ENCODE results near the gene SOCS1.

The SOCS1 gene

GRCh38 chr16:11289202-11289601 is 33.2 kb upstream of the SOCS1 start:
- DNase-seq (ENCODE audit: low read depth in 1 of 2, low spot score in 1 of 2) = no peak

GRCh38 chr16:11285842-11286241 is 29.8 kb upstream of the SOCS1 start:
- DNase-seq (ENCODE audit: low read depth in 1 of 2, low spot score in 1 of 2) = no peak

DNA sequence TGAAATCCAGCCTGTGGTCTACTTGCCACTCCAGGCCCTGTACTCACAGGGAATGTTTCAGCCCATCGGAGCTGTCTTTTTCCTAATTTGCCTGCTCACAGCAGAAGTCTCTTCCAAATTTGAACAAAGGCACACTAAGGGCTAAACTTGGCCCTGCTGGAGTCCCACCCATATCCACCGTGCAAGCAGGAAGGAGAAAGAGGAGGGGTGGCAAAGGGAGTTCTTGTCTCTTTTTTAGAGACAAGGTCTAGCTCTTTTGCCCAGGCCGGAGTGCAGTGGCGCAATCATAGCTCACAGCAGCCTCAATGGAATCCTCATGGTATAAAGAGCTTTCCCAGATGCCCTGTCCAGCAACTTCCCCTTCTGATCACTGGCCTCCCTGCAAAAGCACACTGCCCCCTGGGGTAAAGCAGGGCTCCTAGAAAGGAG is 27.8 kb upstream of the SOCS1 start:
- no peak for DNase-seq (ENCODE audit: low read depth in 1 of 2, low spot score in 1 of 2)

DNA sequence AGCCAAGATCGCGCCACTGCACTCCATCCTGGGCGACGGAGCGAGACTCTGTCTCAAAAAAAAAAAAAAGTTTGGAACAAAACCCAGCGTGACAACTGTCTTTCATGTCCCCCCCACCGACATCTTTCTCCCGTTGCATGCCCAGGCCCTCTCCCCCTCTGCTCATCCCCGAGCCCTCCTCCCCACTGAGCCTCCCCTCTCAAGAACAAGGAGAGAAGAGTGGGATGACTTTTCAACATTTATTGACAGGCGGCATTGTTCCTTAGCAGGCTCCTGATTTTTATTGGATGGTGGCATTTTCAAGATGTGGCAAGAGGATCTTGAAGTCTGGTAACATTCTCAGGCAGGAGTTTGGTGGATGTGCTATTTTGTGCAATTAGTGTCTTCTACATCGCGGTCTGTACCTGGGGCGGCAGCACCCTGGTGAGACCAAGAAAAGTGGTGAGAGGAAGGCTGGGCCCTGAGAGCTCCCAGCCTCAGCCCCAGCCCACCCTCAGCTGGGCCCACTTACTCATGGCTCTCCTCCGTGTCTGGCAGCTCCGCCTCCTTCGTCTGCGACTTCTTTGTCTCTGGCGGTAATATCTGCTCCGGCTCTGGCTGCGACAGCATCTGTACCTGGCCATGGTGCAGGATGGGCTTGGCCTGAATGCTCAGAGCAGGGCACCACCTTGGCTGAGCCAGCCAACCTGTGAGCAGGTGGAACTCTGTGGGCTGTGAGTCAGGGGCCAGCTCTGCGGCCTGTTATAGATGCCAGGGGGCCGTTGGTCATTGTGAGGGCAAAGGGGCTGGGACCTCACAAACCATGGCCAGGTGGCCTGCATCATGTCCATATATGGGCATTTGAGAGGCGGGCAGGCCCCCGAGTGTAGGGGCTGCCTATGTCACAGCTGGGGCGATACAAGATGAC is 24.9 kb upstream of the SOCS1 start, which contains the start of gene PRM1:
Gene PRM1, minus strand, starts transcription at position 715 of the 907 bp plus-strand sequence. Its CDS starts 92 bp downstream, at position 623.
- DNase-seq (ENCODE audit: low read depth in 1 of 2, low spot score in 1 of 2) = no peak

GRCh38 chr16:11278681-11279628 is 23.0 kb upstream of the SOCS1 start:
- no peak for DNase-seq (ENCODE audit: low read depth in 1 of 2, low spot score in 1 of 2)

DNA sequence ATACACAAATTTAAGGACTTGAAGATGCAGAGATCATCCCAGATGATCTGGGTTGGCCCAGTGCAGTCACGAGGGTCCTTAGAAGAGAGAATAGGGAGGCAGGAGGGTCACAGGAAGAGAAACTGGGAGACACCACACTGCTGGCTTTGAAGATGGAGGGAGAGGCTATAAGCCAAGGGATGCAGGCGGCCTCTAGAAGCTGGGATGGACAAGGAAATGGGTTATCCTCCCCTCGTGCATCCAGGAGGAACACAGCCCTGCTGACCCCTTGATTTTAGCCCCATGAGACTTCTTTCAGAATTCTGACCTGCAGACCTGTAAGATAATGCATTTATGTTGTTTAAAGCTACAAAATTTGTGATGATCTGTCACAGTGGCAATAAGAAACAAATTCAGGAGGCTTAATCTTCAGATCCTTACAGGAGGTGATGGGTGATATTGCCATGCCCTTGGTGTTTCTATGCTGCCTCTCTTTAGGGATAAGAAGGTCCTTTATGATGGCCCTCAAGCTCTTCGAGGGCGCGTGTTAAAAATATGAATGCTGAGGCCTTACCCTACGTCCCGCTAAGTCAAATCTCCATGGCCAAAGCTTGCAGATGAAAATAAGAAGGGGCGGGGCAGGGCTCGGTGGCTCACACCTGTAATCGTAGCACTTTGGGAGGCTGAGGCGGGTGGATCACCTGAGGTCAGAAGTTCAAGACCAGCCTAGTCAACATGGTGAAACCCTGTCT is 21.8 kb upstream of the SOCS1 start:
- no peak for DNase-seq (ENCODE audit: low read depth in 1 of 2, low spot score in 1 of 2)

DNA sequence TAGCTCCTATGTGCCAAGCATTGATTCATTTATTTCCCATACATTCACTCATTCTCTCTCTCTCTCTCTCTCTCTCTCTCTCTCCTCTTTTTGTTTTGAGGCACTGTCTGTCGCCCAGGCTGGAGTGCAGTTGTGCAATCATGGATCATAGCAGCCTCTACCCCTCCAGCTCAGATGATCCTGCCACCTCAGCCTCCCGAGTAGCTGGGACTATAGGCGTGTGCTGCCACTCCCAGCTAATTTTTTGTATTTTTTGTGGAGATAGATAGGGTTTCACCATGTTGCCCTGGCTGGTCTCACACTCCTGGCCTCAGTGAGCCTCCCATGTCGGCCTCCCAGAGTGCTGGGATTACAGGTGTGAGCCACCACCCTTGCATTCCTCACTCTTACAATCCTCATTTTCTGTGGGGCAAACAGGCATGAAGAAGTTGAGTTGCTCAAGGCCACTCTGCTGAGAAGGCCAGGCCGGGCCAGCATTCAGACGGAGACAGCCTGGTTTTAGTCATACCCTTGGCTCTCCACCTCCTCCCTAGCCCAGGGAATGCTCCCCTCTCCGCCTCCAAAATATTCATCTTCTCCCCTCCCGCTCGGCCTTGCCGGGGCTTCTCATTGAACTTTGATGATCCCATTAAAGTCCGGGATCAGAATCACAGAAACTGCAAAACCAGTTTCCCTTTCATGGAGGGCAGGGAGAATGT is 21.0 kb upstream of the SOCS1 start:
- no peak for DNase-seq (ENCODE audit: low read depth in 1 of 2, low spot score in 1 of 2)

DNA sequence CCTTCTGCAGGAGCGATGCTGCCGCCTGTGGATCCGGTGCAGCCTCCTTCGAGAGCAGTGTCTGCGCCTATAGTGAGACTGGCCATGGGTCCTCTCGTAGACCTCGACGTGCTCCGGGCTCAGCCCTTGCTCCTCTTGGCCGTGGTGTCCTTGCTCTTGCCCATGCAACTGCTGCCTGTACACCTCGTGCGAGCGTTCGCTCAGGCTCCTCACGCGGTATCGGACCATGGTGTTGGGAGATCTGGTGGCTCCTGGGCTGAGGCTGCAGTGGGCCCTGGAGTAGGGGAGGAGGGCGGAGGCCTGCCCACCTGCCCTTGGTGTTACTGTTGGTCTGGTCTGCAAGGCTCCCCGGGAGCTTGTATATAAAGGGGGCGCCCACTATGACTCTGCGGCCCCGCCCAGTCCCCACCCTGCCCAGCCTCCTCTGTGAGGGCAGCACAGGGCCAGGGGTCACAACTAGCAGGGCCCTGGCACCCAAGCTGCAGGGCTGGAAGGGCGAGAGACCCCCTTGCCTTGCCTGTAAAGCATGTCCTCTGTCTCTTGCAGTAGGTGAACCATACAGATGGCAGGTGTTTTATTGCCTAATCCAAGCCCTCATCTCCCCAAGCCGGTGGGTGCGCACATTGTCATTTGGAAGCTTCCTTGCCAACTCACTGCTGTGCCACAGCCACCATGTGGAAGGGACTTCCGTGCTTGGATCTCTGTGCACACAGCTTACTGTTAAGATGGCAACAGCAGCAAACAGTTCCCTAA is 20.3 kb upstream of the SOCS1 start, which contains the start of gene PRM2:
Gene PRM2, minus strand, starts transcription at position 338 of the 753 bp plus-strand sequence. Its CDS starts 110 bp downstream, at position 228.
- no peak for DNase-seq (ENCODE audit: low read depth in 1 of 2, low spot score in 1 of 2)

DNA sequence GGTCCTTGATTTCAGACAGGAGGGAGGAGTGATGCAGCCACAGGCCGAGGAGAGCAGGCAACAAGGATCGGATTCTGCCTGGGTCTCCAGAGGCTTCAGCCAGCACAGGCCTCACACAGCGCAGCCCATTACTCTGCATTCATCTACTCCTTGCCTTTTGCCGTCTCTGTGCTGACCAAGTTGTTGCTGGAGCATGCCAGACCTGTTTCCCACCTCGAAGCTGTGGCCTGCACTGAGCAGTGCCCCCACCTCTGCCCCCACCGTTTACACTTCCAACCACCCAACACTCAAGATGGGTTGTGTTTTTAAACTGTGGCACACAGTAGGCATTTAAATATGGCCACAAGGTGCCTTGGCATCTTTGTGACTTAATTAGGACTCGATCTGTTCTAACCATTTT is 19.0 kb upstream of the SOCS1 start:
- DNase-seq (ENCODE audit: low read depth in 1 of 2, low spot score in 1 of 2) = no peak

- DNase-seq (ENCODE audit: low read depth in 1 of 2, low spot score in 1 of 2) = no peak
These were observed 17.8 kb upstream of the SOCS1 start for GRCh38 chr16:11273721-11274324.

DNA sequence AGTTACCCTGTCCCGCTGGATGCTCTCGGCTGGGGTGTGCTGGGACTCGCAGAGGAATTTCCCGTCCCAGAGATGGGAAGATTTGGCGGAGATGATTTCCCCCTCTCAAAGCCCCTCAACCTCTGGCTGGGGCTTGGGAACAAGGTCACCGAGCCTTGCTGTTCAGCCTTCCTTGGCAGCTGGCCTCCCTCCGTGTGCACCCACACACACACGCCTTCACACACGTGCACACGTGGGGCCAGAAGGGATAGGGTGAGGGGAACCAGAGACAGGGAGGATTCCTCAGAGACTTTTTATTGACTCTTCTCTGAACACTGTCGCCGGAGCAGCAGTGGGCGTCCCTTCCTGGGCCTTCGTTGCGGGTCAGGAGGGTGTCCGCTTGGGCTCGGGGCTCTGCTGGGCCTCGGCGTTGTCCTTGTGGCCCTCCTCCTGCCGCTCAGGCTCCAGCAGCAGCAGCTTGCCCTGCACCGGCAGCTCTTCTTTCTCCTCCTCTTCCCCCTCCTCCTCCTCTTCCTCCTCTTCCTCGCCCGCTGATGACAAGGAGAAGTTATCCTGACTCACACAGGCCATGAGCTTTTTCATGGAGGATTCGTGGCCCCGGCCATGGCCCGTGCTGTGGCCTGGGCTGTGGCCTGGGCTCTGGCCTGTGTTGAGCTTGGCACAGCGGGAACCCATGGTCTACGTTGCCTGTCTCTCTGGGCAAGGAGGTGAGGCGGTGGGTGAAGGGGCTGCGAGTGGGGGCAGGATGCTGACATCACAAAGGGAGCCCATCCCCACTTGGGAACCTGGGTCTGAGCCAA is 17.1 kb upstream of the SOCS1 start, which contains the start of gene PRM3:
Gene PRM3, minus strand, starts transcription at position 709 of the 800 bp plus-strand sequence. Its CDS starts 34 bp downstream, at position 675.
- no peak for DNase-seq (ENCODE audit: low read depth in 1 of 2, low spot score in 1 of 2)

DNA sequence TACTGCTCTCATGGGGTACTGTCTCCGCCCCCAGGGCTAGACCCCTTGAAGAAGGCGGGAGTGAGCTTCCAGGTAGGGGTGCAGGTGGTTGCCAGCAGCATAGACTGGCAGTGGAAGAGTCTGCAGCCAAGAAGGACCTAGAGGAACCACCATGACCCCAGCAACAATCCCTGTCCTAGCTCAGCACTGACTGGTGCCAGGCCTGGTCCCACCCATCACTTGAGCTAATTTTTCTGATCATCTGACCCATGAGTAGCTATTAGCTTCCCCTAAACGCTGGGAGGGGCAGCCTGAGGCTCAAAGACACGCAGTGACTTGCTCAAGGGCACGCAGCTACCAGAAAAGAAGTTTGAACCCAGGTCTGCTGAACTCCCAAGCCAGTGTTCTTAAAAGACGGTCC is 16.5 kb upstream of the SOCS1 start:
- DNase-seq (ENCODE audit: low read depth in 1 of 2, low spot score in 1 of 2) = no peak

DNA sequence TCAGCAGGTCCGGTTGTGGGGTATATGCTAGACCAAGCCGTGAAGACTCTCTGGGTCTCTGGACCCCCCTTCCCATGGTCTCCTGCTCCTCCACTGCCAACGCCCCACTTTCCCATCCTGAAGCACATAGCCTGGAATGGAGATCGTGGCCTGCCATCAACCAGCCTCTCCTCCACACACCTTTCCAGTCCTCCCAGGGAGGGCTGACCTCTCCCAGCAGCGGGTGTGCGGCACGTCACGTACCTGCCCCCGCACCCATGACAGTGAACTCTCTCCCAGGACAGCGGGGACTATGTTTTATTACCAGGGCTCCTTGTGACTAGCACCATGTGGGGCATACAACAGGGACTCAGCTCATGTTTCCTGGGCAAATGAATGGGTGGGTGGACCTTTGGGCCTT is 15.6 kb upstream of the SOCS1 start:
- no peak for DNase-seq (ENCODE audit: low read depth in 1 of 2, low spot score in 1 of 2)

DNA sequence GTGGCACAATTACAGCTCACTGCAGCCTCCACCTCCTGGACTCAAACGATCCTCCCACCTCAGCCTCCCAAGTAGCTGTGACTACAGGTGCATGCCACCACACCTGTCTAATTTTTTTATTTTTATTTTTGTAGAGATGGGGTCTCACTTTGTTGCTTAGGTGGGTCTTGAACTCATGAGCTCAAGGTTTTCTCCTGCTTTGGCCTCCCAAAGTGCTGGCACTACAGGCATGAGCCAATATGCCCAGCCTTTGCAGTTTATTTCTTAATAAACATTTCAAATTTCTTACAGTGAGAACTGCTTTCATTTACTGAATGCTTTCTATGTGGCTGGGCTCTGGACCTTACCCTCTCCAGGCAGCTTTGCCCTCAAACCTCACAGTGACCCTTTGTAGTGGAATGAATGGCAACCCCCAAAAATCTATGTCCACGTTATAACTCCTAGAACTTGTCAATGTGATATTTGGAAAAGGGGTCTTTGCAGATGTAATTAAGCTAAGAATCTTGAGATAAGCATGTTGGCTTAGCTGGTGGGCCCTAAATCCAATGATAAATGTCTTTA is 14.7 kb upstream of the SOCS1 start:
- DNase-seq (ENCODE audit: low read depth in 1 of 2, low spot score in 1 of 2) = no peak

- DNase-seq (ENCODE audit: low read depth in 1 of 2, low spot score in 1 of 2) = no peak
These were observed 12.9 kb upstream of the SOCS1 start, which contains the start of gene TNP2 for GRCh38 chr16:11268921-11269375. TNP2 (minus strand) TSS chr16:11269325; CDS start chr16:11269262, 63 bp downstream.

DNA sequence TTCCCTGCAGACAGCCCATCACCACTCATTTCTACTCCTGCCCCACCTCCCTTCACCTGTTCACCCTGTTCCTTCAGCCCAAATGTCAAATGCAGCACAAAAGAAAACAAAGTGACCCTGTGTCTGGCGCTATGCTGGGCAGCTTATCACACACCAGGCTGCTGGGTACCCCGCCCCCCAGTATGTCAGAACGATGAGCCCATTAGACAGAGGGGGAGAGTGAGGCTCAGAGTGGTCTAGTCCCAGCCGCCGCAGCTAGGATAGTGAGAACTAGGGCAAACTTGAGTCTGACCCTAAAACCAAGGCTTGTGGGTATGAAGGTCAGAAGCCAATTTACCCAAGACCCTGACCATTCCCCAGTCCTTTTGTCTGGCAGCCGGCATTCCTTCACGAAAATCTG is 9.1 kb upstream of the SOCS1 start:
- DNase-seq (ENCODE audit: low read depth in 1 of 2, low spot score in 1 of 2) = no peak

GRCh38 chr16:11264155-11264832 is 8.3 kb upstream of the SOCS1 start:
- no peak for DNase-seq (ENCODE audit: low read depth in 1 of 2, low spot score in 1 of 2)
